ENCODE measurements around the gene PNMA1. TPM values are rescaled to one million over a fixed set of nuclear protein-coding genes. Genes with fewer than 3 reads are reported as not detected.

PNMA1 gene
- total and polyA plus RNA-seq, 2 of the 13 experiments (the other 11 are each of a cell fraction or from before 2014, with no cell fraction given), result 7.0 to 8.3 TPM

GRCh38 chr14:73713803-73714655 is at the start of gene PNMA1 (continued):
- TF ChIP-seq, protein P1, sequence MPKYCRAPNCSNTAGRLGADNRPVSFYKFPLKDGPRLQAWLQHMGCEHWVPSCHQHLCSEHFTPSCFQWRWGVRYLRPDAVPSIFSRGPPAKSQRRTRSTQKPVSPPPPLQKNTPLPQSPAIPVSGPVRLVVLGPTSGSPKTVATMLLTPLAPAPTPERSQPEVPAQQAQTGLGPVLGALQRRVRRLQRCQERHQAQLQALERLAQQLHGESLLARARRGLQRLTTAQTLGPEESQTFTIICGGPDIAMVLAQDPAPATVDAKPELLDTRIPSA (CRISPR knock-in tag; IDR thresholded peaks at IDR 0.05; ENCODE audit: borderline replicate concordance), result no peak
- TF ChIP-seq ZNF234 (CRISPR knock-in tag; conservative IDR thresholded peaks at IDR 0.05), result no peak; the same call in 1 of the 2 replicates
- TF ChIP-seq, protein P2, sequence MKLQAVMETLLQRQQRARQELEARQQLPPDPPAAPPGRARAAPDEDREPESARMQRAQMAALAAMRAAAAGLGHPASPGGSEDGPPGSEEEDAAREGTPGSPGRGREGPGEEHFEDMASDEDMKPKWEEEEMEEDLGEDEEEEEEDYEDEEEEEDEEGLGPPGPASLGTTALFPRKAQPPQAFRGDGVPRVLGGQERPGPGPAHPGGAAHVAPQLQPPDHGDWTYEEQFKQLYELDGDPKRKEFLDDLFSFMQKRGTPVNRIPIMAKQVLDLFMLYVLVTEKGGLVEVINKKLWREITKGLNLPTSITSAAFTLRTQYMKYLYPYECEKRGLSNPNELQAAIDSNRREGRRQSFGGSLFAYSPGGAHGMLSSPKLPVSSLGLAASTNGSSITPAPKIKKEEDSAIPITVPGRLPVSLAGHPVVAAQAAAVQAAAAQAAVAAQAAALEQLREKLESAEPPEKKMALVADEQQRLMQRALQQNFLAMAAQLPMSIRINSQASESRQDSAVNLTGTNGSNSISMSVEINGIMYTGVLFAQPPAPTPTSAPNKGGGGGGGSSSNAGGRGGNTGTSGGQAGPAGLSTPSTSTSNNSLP (IDR thresholded peaks at IDR 0.05; ENCODE audit: low read depth, low read length), result no peak
- peak; percentile 85 for TF ChIP-seq MYC (CRISPR knock-in tag; IDR thresholded peaks at IDR 0.05; ENCODE audit: borderline replicate concordance)
- TF ChIP-seq, protein P3, sequence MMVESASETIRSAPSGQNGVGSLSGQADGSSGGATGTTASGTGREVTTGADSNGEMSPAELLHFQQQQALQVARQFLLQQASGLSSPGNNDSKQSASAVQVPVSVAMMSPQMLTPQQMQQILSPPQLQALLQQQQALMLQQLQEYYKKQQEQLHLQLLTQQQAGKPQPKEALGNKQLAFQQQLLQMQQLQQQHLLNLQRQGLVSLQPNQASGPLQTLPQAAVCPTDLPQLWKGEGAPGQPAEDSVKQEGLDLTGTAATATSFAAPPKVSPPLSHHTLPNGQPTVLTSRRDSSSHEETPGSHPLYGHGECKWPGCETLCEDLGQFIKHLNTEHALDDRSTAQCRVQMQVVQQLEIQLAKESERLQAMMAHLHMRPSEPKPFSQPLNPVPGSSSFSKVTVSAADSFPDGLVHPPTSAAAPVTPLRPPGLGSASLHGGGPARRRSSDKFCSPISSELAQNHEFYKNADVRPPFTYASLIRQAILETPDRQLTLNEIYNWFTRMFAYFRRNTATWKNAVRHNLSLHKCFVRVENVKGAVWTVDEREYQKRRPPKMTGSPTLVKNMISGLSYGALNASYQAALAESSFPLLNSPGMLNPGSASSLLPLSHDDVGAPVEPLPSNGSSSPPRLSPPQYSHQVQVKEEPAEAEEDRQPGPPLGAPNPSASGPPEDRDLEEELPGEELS (CRISPR knock-in tag; IDR thresholded peaks at IDR 0.05), result no peak
- no peak for TF ChIP-seq AFF4 (CRISPR knock-in tag; IDR thresholded peaks at IDR 0.05)
- TF ChIP-seq SAFB2 (CRISPR knock-in tag; IDR thresholded peaks at IDR 0.05; ENCODE audit: borderline replicate concordance, low read depth), result peak; percentile 62
- peak; percentile 44; the same call in 1 of the 2 replicates for TF ChIP-seq ZNF766 (CRISPR knock-in tag; IDR thresholded peaks at IDR 0.05; ENCODE audit: borderline replicate concordance)
- TF ChIP-seq PCBP1 (IDR thresholded peaks at IDR 0.05; ENCODE audit: borderline replicate concordance, low read depth, low read length), result no peak
- TF ChIP-seq ELF4 (CRISPR knock-in tag; IDR thresholded peaks at IDR 0.05; ENCODE audit: borderline replicate concordance), result no peak
- no peak for TF ChIP-seq ZNF329 (CRISPR knock-in tag; IDR thresholded peaks at IDR 0.05; ENCODE audit: low read depth)
- TF ChIP-seq PRDM15 (CRISPR knock-in tag; IDR thresholded peaks at IDR 0.05), result peak; percentile 18; the same call in 1 of the 2 replicates
- TF ChIP-seq ZNF749 (CRISPR knock-in tag; IDR thresholded peaks at IDR 0.05; ENCODE audit: borderline replicate concordance), result peak; percentile 57; the same call in 1 of the 2 replicates
- no peak for TF ChIP-seq GTF2F1 (IDR thresholded peaks at IDR 0.05; ENCODE audit: low read length)
- TF ChIP-seq ZNF746 (CRISPR knock-in tag; IDR thresholded peaks at IDR 0.05), result no peak; the same call in 1 of the 2 replicates

Measured in HepG2 (cell line).